Motor neuron (in vitro differentiated cells): ENCODE measurements around the gene AMIGO1. TPM values are rescaled to one million over a fixed set of nuclear protein-coding genes. Genes with fewer than 3 reads are reported as not detected.

Experiments
- ATAC-seq, 8 experiments: fragments of 200-7000 bp; cut with Tn5 transposase; replicated peaks in 6 of 8; 2 replicates each; pipeline ENCODE4 v1.8.0; 2021; ENCODE audit warnings: mild to moderate bottlenecking in 8 of 8, moderate library complexity in 8 of 8
- H3K27ac ChIP-seq, 2 donors: fragments of 250-450 bp; sonication (Bioruptor Pico); 2 replicates each; pipeline ENCODE4 v1.9.0; 2021; ENCODE audit warnings: antibody characterized with exemption in 2 of 2, mild to moderate bottlenecking in 2 of 2, moderate library complexity in 1 of 2
- H3K4me1 ChIP-seq, 2 donors: fragments of 250-450 bp; sonication (Bioruptor Pico); replicated peaks in 1 of 2; 2 replicates each; pipeline ENCODE4 v1.6.1; 2021; ENCODE audit warnings: antibody characterized with exemption in 2 of 2, mild to moderate bottlenecking in 2 of 2, moderate library complexity in 1 of 2
- H3K4me3 ChIP-seq, 5 donors: fragments of 250-450 bp; sonication (Bioruptor Pico); 2 replicates each; pipeline ENCODE4 v1.9.0; 2021; ENCODE audit warnings: antibody characterized with exemption in 5 of 5, mild to moderate bottlenecking in 5 of 5, moderate library complexity in 4 of 5
- WGBS, 10 experiments: fragments of 450-650 bp; shearing (Covaris generic); methylation state at CpG; one replicate each; pipeline ENCODE4 v1.0.0; 2022; 5-methylcytosine and 5-hydroxymethylcytosine counted together
- in situ Hi-C, 9 experiments: fragments of 400-800 bp; cut with MboI; loops; one replicate each; pipeline ENCODE4 v1.15.0; 2021; ENCODE audit warnings: low sequenced_read_pairs in 9 of 9, low pct_unique_long_range_greater_than_20kb in 2 of 9; ENCODE audit not compliant: unreplicated experiment in 9 of 9
- total RNA-seq, 8 experiments: library from RNA; unstranded; fragments of 300-600 nt; gene quantifications; 2 replicates each; pipeline versions ENCODE4 v1.2.3 to v1.2.4, GENCODE V29; 2022

AMIGO1 gene
- total RNA-seq, 8 experiments from 2014 or later: 3.5 to 11.5 (median 6.7) TPM

DNA sequence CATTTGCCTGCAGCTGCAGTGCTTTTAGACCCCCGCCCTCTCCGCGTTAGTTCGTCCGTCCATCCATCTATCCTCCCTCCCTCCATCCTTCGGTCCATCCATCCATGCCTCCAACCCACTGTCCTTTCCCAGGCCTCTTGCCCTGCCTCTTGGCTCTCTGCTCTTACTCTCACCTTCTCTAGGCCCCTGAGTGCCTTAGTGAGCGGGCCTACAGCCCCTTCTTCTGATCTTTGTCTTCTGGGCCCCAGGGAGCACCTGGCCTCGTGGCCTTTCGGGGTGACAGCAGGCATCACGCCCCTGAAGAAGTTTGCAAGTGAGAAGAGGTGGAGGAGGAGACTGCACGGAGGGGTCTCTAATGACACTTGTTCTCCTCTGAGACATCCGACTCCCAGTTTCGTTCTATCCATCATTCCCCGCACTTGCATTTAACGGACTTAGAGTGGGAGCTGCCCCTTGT lies 25.0 kb downstream of the AMIGO1 start:
- Histone ChIP-seq H3K27ac (peak overlapping the region; percentile 25 to 100), H3K4me1 (peaks cover 15 to 17% of the 10 kb centered on the region in 2 donors), H3K4me3 (peak overlapping the region; percentile 87 to 100 (median 96))
- in situ Hi-C loops: no loop called here
- WGBS, 10 experiments: 0 to 48% (median 9%) methylated on average over 4 to 10 of the region's 15 CpGs; no CpG with 5 or more reads in 5 of the 10 experiments
- peak in 3 of 8 experiments; percentile 9 to 18 (median 13) for ATAC-seq

DNA sequence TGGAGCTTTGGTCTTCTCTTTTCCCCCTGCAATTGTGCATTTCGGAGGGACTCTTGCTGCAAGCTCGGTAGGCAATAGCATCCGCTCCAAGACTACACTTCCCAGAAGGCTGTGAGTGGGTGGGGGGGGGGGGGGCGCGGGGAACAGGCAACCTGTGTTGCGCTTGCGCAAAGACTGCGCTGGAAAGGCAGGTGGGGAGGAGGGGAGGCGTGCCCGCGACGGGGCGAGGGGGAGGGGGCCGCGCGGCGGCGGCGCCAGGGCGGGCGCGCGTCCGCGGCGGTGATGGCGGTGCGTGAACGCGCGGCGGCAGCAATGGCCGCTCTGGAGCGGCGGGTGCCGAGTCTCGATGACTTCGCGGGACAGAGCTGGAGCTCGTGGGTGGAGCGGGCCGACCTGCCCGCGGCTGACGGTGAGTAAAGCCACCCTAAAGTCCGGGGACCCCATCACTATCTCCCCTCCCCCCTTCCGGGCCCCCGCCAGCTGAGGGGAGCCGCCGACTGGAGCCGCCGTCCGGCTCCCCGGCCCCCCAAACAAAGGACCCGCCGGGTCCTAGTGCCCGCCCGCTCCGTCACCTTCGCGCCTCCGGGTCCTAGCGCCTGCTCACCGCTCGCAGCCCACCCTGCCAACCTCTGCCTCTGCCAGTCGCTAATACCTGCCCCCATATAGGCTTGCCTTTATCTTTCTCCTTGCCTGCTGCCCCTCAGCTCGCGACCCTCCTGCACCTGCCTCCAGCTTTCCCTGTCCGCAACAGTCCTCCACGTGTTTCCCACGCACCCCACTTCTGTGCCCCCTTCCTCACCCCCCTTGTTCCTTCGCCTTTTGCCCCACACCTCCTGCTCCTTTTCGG lies 25.6 kb downstream of the AMIGO1 start, which contains the start of gene ATXN7L2:
TSS of gene ATXN7L2 (plus strand) at position 234 of the 847 bp plus-strand sequence. CDS start at position 283, 49 bp downstream.
- Histone ChIP-seq H3K4me1 (peaks cover 15 to 17% of the 10 kb centered on the region in 2 donors), H3K27ac (peak within 1 kb of the TSS; percentile 99 to 100), H3K4me3 (peak within 1 kb of the TSS; percentile 87 to 100 (median 96))
- ATAC-seq: peak; percentile 76 to 84 (median 79)
- WGBS, 10 experiments: 0% methylated on average over 2 of the region's 73 CpGs; no CpG with 5 or more reads in 8 of the 10 experiments
- in situ Hi-C loops: no loop called here

DNA sequence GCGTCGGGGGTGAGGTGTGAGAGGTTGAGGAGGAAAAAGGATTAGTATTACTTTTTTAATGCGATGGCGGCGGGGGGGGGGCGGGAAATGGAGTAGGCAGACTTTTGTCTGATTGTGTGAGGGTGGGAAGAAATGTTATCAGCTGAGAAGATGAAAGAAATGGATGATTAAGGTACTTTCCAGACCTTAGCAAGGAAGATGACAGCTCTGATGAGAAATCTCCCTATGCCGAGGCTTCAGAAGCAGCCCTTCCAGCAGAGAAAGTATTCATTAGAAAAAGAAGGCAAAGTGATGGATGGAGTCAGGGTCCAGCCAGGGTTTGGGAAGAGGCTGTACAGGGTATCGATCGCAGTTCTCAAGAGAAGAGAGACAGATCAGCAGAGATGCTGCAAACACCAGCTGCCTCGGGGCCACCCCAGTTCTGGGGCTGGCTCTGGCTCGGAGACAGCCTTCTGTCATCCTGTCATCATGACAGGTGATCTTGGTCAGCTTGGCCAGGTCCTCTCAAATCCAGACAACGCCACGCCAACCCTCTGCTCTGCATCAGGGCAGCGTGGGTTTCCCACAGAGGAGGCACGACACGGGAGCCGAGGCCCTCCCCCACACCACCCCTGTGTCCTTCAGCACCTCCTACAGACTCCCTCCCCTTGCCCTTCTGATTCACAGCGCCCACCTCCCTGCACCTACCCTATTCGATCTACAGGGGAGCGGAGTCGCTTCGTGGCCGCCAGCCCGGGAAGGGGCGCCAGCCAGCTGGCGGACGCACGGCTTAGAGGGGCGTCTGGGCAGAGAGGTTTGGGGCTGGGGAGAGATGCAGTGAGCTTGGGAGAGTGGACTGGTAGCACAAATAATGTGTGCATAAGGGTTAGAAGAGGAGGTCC lies 26.5 kb downstream of the AMIGO1 start:
- H3K4me1 ChIP-seq: peaks cover 15 to 17% of the 10 kb centered on the region in 2 donors
- H3K4me3 ChIP-seq: peak overlapping the region; percentile 87 to 100 (median 96)
- WGBS, 10 experiments: 0 to 70% (median 13%) methylated on average over 2 to 10 of the region's 29 CpGs; no CpG with 5 or more reads in 4 of the 10 experiments
- in situ Hi-C loops: no loop called here
- H3K27ac ChIP-seq: peak overlapping the region; percentile 76 to 100
- ATAC-seq: peak; percentile 17 to 86 (median 82)

DNA sequence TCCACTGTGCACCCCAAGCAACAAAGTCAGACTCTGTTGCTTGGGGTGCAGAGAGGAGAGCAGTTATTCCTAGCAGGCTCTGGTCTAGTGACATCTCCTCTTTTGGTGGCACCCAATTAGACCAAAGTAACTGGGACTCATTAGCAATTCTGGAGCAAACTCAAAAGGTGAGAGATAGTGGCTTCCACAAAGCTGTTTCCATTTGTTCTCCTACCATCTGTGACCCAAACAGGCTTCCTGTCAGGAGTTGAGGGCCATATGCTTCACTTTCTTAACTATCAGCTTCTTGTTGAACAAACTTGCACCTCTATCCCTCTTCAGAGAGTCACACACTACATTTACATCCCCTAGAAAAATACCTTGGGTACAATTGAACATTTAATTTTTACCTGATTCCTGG lies 27.3 kb downstream of the AMIGO1 start:
- in situ Hi-C loops: no loop called here
- H3K4me3 ChIP-seq: peak overlapping the region in 4 of 5 donors; percentile 87 to 100 (median 94)

DNA sequence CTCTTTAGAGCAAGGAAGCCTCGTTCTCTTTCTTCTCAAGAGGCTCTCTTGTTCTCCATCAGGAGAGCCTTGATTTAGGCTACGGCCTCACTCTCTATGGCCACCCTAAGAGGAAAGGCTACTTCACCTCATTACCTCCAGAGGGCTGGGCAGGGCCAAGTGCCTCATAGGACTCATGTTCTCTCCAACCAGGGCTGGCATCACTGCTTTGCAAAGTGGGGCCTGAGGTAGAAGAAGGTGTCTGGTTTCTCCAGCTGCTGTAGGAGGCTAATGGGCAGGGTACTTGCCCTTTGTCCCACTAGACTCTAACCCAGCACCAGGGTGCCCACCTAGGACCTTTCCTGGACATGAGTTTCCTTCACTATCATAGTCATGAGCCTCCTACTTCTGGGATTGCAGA lies 27.9 kb downstream of the AMIGO1 start:
- 40 to 60% (median 60%) methylated on average over 1 to 2 of the region's 2 CpGs; no CpG with 5 or more reads in 5 of the 10 experiments for WGBS, 10 experiments
- Histone ChIP-seq H3K4me1 (peaks cover 15 to 17% of the 10 kb centered on the region in 2 donors), H3K4me3 (no peak overlapping the region), H3K27ac (no peak overlapping the region)
- in situ Hi-C loops: no loop called here
- ATAC-seq: no peak

More for the DNA sequence above, 27.3 kb downstream of the AMIGO1 start:
- Histone ChIP-seq H3K4me1 (peaks cover 15 to 17% of the 10 kb centered on the region in 2 donors), H3K27ac (peak overlapping the region in 1 of 2 donors; percentile 34)
- ATAC-seq: no peak

DNA sequence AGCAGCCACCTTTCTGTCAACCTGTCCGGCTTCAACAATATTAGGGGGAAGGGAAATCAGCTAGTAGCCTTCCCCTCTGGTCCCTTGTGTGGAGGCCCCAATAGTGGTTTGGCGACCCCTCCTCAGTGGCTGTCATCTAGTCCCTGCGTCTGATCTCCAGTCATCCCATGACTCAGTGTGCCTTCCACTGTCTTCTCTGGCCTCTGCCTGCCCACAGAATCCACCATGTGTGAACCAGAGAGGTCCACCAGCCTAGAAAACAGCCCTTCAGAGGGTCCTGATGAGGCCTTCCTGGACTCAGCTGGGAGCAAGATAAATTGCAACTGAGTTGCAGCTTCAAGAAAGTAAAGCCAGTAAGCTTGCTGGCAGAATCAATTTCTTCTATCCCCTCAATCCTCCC lies 29.6 kb downstream of the AMIGO1 start:
- in situ Hi-C loops: no loop called here
- no peak overlapping the region for H3K27ac ChIP-seq
- H3K4me1 ChIP-seq: peaks cover 7 to 12% of the 10 kb centered on the region in 2 donors
- H3K4me3 ChIP-seq: no peak overlapping the region
- 60 to 100% (median 83%) methylated on average over 1 to 2 of the region's 3 CpGs; no CpG with 5 or more reads in 5 of the 10 experiments for WGBS, 10 experiments
- ATAC-seq: no peak

DNA sequence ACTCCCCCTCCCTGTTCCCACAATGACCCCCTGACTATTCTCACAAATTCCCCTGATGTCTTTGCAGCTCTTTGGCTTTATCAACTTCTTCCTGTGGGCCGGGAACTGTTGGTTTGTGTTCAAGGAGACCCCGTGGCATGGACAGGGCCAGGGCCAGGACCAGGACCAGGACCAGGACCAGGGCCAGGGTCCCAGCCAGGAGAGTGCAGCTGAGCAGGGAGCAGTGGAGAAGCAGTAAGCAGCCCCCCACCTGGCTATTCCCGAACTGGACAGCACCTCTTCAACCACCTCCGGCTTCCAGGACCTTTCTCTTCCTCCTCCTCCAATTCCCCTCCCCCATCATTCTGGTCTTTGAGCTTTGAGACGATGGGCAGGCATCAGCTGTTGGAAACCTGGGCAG lies 30.2 kb downstream of the AMIGO1 start:
- no peak overlapping the region for H3K4me3 ChIP-seq
- 0 to 100% (median 64%) methylated on average over 1 to 5 of the region's 5 CpGs; no CpG with 5 or more reads in 2 of the 10 experiments for WGBS, 10 experiments
- no peak for ATAC-seq
- H3K27ac ChIP-seq: no peak overlapping the region
- H3K4me1 ChIP-seq: peaks cover 6 to 9% of the 10 kb centered on the region in 2 donors
- in situ Hi-C loops: no loop called here

DNA sequence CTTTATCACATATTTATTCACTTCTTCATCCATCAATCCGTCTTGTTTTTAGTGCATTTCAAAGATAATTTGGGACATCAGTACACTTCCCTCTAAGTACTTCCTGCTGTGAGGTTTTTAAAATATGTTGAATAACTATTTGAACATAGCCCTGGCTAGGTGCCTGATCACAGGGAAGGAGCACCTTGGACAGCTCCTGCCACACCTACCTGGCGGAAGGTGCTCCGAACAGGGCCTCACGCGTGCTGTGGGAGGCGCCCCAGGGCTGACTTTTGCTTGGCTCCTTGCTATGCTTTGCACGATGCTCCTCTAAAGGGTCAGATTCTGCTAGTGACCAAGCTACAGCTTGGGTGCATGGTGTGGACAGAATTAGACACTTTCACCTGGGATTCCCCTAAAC lies 30.7 kb downstream of the AMIGO1 start:
- ATAC-seq: no peak
- H3K4me3 ChIP-seq: no peak overlapping the region
- WGBS, 10 experiments: 0 to 34% (median 21%) methylated on average over 1 to 7 of the region's 7 CpGs; no CpG with 5 or more reads in 3 of the 10 experiments
- in situ Hi-C loops: no loop called here
- H3K27ac ChIP-seq: no peak overlapping the region
- H3K4me1 ChIP-seq: peaks cover 6 to 9% of the 10 kb centered on the region in 2 donors

DNA sequence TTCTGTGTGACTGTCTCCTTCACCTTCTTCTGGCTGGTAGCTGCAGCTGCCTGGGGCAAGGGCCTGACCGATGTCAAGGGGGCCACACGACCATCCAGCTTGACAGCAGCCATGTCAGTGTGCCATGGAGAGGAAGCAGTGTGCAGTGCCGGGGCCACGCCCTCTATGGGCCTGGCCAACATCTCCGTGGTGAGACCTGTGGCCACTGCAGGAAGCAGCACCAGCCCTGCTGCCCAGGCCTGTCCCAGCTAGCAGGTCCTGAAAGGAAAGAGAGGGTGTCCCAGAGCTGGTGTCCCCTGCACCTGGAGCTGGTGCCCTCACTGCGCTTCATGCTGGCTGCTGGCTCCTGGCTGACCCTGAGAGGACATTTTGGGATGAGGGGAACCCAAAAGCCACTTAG lies 31.7 kb downstream of the AMIGO1 start:
- Histone ChIP-seq H3K4me1 (peaks cover 6 to 9% of the 10 kb centered on the region in 2 donors), H3K4me3 (no peak overlapping the region), H3K27ac (no peak overlapping the region)
- WGBS, 10 experiments: 0 to 80% (median 56%) methylated on average over 1 to 5 of the region's 6 CpGs; no CpG with 5 or more reads in 4 of the 10 experiments
- peak in 2 of 8 experiments; percentile 24 to 26 for ATAC-seq
- in situ Hi-C loops: no loop called here

DNA sequence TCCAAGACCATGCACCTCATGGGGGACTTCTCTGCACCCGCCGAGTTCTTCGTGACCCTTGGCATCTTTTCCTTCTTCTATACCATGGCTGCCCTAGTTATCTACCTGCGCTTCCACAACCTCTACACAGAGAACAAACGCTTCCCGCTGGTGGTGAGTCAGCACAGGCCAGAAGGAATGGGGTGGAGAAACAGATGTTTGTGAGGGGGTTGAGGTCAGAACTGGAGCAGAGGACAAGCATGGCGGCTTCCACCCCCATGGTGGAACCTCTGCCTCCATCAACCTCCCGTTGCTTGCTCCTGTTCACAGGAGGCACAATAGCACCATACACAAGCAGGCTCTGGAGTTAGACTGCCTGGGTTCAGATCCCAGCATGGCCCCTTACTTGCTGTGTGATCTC lies 32.7 kb downstream of the AMIGO1 start:
- WGBS, 10 experiments: 60 to 90% (median 81%) methylated on average over 1 to 6 of the region's 8 CpGs; no CpG with 5 or more reads in 3 of the 10 experiments
- Histone ChIP-seq H3K4me1 (peaks cover 0 to 4% of the 10 kb centered on the region in 2 donors), H3K4me3 (no peak overlapping the region), H3K27ac (no peak overlapping the region)
- in situ Hi-C loops: no loop called here
- no peak for ATAC-seq

DNA sequence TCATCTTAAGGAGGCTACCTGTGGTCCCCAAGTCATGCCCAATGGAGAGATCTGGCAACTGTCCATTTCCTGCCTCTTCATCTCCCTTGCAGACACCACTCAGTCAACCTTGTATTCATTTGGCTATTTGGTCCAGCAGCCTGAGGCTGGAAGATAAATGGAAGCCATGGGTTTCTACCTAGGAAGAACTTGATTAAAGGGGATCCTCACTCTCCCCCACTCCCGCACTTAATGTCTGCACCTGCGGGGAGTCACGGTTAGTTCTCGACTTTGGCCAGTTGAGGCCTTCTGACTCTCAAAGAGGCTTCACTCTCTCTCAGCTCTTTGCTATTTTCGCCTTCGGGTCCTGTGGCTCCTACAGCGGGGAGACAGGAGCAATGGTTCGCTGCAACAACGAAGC lies 34.3 kb downstream of the AMIGO1 start:
- in situ Hi-C loops: no loop called here
- Histone ChIP-seq H3K4me3 (no peak overlapping the region), H3K4me1 (no peaks in the 10 kb centered on the region), H3K27ac (no peak overlapping the region)
- no peak for ATAC-seq
- 47 to 93% (median 76%) methylated on average over 2 to 9 of the region's 9 CpGs; no CpG with 5 or more reads in 2 of the 10 experiments for WGBS, 10 experiments

DNA sequence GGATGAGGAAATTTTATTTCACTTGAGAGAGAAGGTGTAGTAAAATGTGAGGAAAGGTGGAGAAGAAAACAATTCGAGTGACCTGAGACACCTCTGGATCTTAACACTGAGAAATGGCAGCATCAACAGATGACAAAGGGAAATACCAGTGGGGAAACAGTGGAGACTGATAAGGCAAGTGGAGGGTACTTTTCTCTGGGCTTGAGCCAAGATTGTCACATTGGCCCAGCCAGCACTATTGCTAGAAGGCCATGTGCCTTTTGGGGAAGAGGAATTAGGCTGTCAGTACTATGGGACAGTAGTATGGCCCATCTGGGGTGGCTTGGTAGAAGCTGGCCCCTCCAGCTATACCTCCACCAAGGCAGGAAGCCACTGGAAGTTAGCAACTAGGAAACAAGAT lies 34.8 kb downstream of the AMIGO1 start:
- no peak for ATAC-seq
- WGBS, 10 experiments: 0 to 100% (median 49%) methylated on average over 1 of the region's 1 CpG; no CpG with 5 or more reads in 4 of the 10 experiments
- in situ Hi-C loops: no loop called here

More for the DNA sequence above, 34.8 kb downstream of the AMIGO1 start:
- no peak overlapping the region for H3K4me3 ChIP-seq
- no peaks in the 10 kb centered on the region for H3K4me1 ChIP-seq
- H3K27ac ChIP-seq: no peak overlapping the region
